Measurements from ENCODE around the gene ATG4A.

DNA sequence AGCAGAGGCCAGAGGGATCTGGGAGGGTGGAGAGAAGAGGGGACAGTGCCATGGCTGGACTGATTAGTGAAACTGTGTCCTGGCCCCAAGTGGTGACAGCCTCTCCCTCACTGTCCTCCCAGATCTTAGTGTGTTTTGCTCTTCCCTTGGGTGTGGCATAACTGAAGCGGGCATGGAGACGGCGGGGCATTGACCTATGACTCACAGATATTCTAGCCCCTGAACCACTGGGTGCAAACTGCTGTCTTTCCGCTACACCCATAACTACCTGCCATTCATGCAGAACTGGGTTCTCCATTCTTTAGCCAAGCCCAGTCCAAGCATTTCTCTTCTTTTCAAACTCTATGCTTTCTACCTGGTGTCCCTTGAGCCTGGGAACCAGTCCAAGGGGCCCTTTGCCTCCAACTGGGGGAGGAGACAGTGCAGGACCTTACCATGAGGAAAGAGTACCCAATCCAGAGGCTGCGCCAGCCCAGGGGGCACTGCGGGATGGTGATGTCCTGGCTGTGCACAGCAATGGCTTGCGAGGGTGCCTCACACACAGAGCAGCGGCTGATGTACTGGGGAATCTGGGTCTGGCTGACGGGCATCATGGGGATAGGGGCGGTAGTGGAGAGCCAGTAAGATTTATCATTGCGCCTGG is 67.6 kb downstream of the ATG4A start:
- TF ChIP-seq EZH2 (IDR thresholded peaks at IDR 0.05; ENCODE audit: insufficient read depth, poor library complexity, severe bottlenecking): no peak
- TF ChIP-seq EZH2phosphoT487 (IDR thresholded peaks at IDR 0.05; ENCODE audit: insufficient read depth, low read depth): no peak

All from GM23248 (cell line).